ENCODE measurements around the gene ADAMTS9.

DNA sequence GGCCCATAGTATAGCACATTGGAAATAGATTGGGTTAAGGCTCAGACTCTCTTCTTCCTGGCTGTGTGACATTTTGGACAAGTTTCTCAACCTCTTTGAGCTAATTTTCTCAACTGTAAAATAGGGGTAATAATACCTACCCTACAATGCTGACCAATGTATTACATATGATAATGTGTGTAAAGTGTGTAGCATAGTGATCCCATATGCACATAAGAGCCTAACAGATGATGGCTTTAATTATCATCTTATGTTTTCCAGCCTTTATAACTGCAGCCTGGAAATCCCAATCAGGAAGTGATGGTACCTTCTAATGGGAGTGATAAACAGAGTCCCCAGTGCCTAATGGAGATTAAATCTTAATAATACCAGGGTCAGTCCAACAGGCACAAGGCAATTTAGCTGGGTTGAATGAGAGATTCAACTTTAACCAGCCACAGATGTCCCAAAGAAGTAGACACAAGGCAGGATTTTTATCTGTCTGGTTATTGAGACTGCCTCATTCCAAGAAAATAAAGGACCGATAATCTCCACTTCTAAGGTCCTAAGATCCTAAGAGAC, 12.0 kb downstream of the ADAMTS9 start:
- no peak for TF ChIP-seq EGR1 (IDR thresholded peaks at IDR 0.05)
- no peak for TF ChIP-seq EP300 (IDR thresholded peaks at IDR 0.05; ENCODE audit: borderline replicate concordance)
- TF ChIP-seq TCF12 (IDR thresholded peaks at IDR 0.05; ENCODE audit: low read depth) = no peak
- TF ChIP-seq, protein P1, sequence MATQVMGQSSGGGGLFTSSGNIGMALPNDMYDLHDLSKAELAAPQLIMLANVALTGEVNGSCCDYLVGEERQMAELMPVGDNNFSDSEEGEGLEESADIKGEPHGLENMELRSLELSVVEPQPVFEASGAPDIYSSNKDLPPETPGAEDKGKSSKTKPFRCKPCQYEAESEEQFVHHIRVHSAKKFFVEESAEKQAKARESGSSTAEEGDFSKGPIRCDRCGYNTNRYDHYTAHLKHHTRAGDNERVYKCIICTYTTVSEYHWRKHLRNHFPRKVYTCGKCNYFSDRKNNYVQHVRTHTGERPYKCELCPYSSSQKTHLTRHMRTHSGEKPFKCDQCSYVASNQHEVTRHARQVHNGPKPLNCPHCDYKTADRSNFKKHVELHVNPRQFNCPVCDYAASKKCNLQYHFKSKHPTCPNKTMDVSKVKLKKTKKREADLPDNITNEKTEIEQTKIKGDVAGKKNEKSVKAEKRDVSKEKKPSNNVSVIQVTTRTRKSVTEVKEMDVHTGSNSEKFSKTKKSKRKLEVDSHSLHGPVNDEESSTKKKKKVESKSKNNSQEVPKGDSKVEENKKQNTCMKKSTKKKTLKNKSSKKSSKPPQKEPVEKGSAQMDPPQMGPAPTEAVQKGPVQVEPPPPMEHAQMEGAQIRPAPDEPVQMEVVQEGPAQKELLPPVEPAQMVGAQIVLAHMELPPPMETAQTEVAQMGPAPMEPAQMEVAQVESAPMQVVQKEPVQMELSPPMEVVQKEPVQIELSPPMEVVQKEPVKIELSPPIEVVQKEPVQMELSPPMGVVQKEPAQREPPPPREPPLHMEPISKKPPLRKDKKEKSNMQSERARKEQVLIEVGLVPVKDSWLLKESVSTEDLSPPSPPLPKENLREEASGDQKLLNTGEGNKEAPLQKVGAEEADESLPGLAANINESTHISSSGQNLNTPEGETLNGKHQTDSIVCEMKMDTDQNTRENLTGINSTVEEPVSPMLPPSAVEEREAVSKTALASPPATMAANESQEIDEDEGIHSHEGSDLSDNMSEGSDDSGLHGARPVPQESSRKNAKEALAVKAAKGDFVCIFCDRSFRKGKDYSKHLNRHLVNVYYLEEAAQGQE (IDR thresholded peaks at IDR 0.05; ENCODE audit: low read depth) = no peak
- TF ChIP-seq RAD21 (IDR thresholded peaks at IDR 0.05; ENCODE audit: low read depth) = no peak
- TF ChIP-seq YY1 (IDR thresholded peaks at IDR 0.05; ENCODE audit: low read depth) = no peak
- TF ChIP-seq CREB1 (IDR thresholded peaks at IDR 0.05; ENCODE audit: low read depth) = no peak
- TF ChIP-seq ZBTB7A (IDR thresholded peaks at IDR 0.05; ENCODE audit: low read depth) = no peak
- no peak for TF ChIP-seq TAF1 (IDR thresholded peaks at IDR 0.05; ENCODE audit: low read depth)
- no peak for TF ChIP-seq NFIC (IDR thresholded peaks at IDR 0.05)
- TF ChIP-seq CEBPB (IDR thresholded peaks at IDR 0.05) = no peak
- TF ChIP-seq, protein P2, sequence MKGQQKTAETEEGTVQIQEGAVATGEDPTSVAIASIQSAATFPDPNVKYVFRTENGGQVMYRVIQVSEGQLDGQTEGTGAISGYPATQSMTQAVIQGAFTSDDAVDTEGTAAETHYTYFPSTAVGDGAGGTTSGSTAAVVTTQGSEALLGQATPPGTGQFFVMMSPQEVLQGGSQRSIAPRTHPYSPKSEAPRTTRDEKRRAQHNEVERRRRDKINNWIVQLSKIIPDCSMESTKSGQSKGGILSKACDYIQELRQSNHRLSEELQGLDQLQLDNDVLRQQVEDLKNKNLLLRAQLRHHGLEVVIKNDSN (IDR thresholded peaks at IDR 0.05) = no peak
- no peak for TF ChIP-seq TEAD4 (IDR thresholded peaks at IDR 0.05)
- no peak for TF ChIP-seq FOXM1 (IDR thresholded peaks at IDR 0.05; ENCODE audit: borderline replicate concordance, low read depth)

Data from Ishikawa (cell line).